ENCODE results near the gene STARD6.
"Not testable (repeated sequence)": the region's sequence is repeated elsewhere in the genome, so short reads cannot be mapped to it uniquely, and the experiment has no call there.

STARD6 gene

DNA sequence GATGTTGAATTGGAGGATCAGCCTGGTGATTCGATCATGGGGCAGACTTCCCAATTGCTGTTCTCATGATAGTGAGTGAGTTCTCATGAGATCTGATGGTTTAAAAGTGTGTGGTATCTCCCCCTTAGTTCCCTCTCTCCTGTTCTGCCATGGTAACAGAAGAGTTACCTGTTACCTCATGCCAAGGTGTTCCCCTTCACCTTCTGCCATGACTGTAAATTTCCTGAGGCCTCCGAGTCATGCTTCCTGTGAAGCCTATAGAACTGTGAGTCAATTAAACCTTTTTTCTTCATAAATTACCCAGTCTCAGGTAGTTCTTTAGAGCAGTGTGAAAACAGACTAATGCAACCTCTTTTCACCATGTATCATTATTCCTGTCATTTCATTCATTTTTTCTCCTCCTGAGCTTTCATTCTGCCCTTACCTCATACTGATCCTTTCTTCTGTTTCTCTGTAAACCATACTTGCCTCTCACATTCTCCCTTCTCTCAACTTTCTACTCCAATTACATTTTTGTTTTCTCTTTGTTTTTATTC lies 22.0 kb downstream of the STARD6 start:
- DNase-seq = no peak

DNA sequence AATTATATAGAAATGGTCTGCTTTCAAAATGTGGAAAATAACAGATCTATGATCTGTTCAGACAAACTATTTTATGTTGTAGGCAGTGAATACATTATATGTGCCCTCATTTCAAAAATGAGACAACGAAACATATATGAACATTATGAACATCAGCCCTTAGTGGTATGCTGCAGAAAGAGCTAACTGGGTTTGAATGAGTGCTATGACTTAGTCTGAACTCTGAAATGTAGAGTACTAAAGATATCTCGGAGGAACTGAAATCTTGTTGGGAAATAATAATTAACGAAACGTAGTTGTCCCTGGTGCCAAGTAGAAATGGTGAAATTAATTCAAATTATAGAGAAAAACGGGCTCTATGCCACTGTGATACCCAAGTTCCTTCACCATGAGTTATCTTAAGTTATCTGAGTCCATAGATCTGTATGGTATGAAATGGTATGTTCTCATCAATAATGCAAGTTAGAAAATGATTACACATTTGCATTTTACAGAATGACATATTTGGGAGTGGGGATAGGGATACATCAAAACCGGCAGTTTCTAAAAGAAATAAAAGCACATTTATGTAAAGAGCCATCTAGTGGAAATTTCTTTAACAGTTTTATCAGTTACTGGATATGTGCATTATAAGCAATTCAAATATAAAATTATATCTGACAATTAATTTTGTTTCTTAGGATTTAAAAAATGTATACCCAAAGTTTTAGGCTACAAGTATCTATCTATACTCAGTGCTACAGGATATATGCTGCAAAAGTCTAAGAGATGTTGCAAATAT lies 26.7 kb downstream of the STARD6 start:
- no peak for DNase-seq

DNA sequence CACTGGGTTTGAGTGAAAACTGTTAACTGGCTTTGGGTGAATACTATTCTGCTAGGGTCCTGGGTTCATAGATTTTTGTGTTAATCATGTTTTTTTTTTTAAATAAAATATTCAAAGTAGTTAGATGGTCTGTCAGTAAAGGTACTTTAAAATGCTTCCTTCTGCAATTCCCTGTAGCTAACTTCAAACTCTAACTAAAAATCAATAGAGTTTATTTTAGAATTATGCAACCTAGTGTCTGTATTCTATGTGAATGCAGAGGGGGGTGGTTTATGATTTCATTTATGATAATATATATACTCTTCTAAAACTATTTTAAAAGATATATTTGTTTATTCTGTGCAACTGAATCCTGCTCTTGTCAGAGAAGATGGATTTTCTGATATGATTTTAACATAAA lies 27.9 kb downstream of the STARD6 start:
- no peak for DNase-seq

DNA sequence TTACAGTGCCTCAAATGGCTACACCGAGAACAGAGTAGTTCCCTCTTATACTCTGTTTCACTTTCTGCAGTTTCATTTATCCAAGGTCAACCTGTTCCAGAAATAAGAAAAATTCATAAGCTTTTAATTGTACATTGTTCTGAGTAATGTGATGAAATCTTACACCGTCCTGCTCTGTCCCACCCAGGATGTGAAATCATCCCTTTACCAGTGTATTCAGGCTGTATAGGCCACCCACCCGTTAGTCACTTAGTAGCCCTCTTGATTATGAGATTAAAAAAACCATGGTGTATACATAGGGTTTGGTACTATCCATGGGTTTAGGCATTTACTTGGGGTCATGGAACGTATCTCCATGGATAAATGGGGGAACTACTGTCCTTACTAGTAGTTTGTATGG lies 29.8 kb downstream of the STARD6 start:
- DNase-seq = peak; percentile 9

DNA sequence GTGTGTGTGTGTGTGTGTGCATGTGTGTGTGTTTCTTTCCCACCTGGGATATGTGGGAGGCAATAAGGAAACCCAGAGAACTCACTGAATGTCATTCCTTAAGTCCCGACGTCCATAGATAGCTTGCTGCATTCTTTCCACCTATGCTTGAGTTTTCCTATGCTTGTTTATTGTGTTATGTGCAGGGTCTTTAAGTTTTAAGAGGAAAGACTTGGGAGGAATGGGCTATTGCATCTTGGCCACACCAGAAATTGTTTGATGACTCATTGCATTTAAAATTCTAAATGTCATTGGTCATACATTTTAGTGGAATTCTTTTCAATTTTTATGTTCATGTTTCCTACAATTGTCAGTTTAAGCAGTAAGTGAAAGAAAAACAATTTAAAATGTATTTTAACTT lies 33.7 kb downstream of the STARD6 start:
- DNase-seq = no peak

DNA sequence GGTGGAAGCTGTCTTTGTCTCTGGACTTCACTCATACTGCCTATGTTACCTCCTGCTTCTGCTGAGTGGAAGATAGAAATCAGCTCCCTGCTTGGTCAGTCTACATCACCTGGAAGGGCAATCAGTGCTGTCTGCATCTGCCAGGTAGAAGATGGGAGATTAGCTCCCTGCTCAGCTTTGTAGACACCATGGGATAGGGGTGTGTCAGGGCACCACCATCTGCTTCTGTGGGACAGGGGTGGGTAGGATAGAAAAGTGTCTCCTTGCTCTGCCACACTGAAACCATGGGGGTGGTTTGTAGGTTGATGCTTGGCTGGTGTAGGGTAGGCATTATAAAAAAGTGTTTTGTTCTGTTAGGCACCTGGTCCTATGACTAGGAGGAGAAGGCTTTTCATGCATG lies 34.1 kb downstream of the STARD6 start:
- DNase-seq = no peak

DNA sequence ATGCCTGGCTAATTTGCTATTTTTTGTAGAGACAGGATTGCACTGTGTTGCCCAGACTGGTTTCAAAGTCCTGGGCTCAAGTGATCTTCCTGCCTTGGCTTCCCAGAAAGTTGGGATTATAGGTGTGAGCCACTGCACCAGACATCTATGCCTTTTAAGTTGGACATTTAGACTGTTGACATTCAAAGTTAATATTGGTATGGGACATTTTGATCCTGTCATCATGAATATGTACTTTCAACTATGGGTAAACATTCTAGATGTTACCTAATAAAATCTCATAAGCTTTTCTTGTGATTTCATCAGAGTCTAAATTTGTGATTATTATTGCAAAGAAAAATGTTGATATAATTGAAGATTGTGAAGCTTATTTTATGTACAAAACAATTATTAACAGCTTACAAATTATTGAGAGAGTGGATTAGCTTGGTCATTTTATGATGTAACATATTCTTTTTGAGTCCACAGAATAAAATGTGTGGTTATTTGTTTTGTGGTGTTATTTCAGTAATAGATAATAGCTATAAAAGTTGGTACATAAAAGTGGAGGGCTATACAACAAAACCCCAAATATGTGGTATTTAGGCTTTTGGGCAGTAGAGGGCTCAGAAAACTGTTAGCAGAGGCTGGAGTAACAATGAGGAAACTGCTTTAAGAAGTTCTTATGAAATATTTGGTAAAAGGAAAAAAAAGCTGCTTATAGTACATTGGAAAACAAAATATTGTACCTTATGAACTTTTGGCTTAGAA lies 41.4 kb downstream of the STARD6 start:
- peak; percentile 25 for DNase-seq

DNA sequence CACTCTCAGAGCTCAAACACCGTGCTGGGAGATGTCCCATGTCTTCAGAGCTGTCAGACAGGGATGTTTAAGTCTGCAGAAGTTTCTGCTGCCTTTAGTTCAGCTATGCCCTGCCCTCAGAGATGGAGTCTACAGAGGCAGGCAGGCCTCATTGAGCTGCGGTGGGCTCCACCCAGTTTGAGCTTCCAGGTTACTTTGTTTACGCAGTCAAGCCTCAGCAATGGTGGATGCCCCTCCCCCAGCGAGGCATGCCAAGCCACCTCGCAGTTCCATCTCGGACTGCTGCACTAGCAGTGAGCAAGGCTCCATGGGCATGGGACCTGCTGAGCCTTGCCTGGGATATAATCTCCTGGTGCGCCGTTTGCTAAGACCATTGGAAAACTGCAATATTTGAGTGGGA lies 48.1 kb downstream of the STARD6 start:
- not testable (repeated sequence) for DNase-seq

DNA sequence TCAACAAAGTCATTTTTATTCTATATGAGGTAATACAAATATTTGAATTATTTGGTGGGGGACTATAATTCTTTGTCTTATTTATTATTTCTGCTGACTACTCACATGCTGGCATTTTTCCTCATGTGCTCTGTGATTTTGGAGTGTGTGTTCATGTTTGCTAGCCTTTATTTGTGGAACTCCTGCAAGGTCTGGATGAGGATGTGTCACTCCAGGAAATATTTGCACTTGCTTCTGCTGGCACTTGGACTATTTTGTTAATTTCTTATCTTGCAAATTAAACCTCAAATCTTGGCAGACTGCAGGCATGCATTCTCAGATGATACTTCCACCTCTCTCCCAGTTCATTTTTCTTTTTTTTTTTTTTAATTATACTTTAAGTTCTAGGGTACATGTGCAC lies 54.2 kb downstream of the STARD6 start:
- no peak for DNase-seq

DNA sequence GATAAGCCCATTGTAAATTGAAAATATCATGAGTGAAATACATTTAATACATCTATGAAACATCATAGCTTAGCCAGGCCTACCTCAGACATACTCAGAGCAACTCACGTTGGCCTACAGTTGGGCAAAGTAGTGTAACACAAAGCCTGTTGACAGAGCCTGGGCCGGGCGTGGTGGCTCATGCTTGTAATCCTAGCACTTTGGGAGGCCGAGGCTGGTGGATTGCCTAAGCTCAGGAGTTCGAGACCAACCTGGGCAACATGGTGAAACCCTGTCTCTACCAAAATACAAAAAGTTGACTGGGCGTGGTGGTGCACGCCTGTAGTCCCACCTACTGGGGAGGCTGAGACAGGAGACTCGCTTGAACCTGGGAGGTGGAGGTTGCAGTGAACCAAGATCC lies 58.7 kb downstream of the STARD6 start:
- not testable (repeated sequence) for DNase-seq

DNA sequence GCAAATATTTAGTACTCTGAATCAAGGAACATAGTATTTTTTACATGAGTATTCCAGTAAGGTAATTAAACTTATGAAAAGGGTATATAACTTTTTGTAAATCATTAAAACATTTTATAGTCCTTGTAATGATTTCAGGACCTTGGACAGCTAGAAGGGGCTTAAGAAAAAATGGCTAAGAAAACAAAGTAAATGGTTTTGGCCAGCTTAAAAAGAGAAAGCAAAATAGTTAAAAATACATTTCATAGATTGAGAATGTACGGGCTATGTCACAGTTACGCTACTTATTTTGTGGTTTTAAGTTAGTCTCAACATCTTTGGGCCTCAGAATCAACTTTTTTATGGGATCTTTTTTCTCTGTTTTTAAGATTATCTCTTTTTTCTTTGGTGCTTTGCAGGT lies 61.6 kb downstream of the STARD6 start:
- peak; percentile 3 for DNase-seq

DNA sequence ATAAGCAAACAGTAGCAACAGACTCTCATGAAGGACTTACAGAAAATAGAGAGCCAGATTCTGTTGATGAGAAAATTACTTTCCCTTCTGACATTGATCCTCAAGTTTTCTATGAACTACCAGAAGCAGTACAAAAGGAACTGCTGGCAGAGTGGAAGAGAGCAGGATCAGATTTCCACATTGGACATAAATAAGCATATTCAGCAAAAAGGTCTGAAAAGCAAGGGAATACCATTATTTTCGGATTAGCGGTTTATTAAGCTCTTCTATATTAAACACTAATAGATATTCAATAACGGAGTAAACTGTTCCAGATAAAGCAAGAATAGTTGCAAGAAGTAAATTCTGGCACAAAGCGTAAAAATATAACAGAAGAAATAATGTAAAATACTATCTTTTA lies 63.4 kb downstream of the STARD6 start:
- no peak for DNase-seq

DNA sequence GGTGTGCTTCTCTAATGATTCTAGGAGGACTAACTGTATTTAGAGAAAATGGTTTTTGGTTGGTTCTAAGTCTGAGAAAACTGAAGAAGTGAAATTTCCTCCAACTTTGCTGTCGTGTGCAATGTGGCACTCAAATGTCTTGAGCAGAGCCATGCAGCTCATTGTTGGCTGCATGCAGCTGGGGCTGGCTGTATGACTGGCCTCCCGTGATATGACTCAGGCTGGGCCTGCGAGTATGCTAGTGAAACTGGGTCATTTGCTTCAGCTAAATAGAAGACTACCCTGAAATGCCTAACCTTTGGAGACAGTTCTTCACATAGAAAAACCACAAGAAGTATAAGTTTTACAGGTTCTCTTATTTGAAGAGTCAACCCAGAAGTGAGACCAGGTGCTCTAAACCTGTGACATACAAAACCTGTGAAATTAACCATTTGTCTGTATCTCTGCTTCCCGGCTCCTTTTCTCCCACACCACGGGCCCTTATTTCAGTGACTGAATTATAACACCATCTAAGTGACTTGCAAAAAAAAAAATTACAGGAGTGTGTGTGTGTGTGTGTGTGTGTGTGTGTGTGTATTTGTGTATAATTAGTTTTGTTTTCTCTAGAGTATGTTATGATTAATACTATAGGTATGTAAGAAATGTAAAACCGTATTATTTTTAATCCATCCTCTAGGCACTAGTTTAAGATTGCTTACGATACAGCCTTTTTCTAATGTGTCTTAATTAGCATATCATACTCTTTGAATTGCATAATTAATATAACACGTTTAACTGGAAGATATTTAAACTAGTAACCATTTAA lies 72.5 kb downstream of the STARD6 start:
- peak; percentile 20 for DNase-seq

DNA sequence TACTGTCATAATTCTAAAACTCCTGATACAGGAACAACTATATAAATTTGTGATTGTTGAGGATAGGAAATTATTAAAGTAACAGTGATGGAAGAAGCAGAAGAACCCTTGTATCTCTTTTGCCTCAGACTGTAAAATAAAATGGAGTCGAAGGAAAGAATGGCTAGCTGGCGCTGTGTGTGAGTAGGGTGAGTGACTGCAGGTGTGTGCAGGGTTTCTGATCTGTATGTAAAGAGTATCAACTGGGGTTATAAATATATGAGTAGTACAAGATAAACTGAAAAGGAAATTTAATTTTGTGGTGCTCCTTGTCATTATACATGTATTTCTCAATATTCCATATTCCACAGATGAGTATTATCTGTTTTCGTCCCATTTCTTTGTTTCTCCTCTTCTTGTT lies 73.1 kb downstream of the STARD6 start:
- DNase-seq = no peak

DNA sequence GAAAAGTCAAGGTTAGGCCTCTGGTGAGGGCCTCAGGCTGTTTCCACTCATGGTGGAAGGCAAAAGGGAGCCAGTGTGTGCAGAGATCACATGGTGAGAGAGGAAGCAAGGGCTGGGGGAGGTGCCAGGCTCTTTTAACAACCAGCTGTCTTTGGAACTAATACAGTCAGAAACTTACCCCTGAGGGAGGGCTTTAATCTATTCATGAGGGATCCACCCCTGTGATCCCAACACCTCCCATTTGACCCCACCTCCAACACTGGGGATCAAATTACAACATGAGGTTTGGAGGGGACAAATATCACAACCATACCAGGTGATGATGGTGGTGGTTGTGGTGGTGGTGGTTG lies 77.5 kb downstream of the STARD6 start:
- no peak for DNase-seq

DNA sequence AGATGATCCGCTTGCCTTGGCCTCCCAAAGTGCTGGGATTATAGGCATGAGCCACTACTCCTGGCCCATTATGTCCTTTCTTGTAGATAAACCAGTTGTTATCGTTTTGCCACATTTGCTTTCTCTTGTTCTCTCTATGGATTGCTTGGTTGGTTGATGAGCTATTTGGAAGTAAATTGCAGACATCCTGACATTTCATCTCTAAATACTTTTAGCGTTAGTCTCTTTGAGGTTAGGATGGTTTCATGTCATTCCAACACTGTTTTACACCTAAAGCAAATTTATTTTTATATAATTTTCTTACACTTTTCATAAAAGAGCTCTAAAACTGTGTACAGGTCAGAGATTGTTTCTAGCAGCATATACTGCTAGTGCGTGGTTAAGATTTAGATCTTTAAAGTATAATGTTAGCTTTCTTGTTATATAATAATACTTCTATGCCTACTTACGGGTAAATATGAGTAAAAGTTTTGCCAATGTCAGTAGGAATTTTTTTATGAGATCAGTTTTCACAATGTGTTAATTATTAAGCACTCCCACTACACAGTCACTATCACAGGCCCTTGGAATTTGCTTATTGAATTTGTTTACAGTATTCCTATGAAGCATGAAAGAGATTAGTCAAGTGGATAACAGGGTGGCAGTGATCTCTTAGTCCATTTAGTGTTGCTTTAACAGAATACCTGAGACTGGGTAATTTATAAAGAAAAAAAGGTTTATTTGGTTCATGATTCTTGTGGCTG lies 78.0 kb downstream of the STARD6 start:
- no peak for DNase-seq

DNA sequence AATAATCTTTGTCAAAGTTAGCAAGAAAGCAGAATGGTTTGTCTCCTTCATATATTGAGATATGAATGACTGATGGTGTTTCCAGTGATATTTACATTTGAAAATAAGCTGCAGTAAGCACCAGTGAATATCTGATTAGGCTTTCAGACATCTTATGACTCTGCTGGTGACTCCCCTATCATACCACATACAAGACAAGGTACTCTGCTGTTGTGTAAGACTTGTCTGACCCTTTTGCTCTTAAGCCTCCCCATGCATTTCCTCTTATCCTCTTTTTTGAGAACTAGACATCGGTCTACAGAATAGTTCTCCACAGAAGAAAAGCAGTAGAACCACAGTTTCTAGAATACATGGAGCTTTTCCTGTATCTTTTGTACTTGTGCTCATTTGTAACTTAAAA lies 79.0 kb downstream of the STARD6 start:
- DNase-seq = peak; percentile 38

DNA sequence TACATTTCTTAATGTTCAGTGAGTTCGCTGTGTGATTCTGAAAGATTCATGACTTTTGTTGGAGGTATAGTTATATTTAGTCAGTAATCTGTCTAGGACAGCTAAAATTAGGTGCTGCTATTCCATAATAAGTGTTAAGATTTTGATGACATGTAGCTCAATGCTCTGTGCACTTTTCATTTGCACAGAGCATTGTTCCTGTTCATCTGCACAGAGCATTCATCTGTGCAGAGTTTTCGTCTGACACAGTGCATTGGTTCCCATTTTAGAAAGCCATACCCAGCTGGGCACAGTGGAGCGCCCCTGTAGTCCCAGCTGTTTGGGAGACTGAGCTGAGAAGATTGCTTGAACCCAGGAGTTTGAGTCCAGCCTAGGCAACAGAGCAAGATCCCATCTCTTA lies 79.8 kb downstream of the STARD6 start:
- no peak for DNase-seq

All from MV-4-11 (cell line).